NCI-H748 (cell line): ENCODE data around the gene MAGI2.
"Not testable (repeated sequence)": the region's sequence is repeated elsewhere in the genome, so short reads cannot be mapped to it uniquely, and the experiment has no call there.

ENCODE experiments used
- DNase-seq: peaks from one replicate; lab custom pipeline; 2025; ENCODE audit not compliant: unreplicated experiment; lab: John Stamatoyannopoulos, UW

Gene MAGI2

GRCh38 chr7:78329001-78329655 lies 1124.3 kb downstream of the MAGI2 start:
- peak; percentile 26 for DNase-seq

GRCh38 chr7:78327718-78328117 lies 1125.7 kb downstream of the MAGI2 start:
- no peak for DNase-seq

DNA sequence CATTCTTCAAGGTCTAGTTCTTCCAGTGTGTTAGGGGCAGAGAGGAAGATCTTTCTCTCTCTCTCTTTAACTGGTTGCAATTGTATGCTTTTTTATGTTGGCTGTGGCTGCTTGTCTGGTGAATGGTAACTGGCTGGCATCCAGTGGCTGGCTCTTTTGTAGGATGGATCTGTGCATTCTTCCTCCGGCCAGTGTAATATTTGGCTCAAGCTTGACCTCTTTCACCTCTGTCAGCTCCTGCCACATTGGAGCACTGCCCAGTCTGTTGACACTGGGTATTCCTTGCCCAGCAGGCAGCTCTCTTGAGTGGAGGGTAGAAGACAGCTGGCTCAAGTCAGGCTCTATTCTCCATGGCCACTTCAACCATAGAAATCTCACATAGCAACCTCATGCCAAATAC lies 1126.6 kb downstream of the MAGI2 start:
- peak; percentile 22 for DNase-seq

DNA sequence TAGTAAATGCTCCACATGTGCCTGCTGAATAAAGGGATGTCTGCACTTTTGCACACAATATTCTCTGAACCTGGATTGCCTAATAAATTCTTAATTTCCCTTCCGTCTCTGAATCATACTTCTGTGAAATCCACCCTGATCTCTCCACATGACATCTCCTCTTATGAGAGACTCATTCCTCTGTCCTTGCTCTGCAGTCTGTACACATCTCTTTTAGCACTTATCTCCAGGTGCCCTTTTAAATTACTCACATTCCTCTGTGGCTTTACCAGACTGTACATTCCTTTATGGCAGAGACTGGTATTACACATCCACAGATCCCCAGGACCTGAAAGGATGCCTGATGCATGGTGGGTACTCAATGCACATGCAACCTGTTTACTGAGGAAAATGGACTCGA lies 1127.3 kb downstream of the MAGI2 start:
- no peak for DNase-seq

DNA sequence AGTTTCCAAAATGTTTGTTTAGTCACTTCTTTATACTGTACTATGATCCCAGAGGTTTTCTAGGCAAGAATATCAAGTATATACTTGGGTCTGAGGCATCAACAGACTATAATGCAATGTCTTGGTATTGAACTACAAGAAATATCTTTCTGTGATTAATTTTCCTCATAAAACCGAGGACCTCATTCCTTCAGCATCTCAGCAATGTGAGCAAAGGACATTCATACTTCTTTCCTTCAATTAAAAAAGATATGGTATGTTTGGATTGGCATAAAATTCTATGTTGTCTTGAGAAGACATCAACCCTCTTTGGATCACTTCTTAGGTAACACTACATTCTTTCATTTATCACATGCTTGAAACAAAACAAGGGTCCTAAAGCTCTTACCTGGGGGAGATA lies 1130.3 kb downstream of the MAGI2 start:
- DNase-seq, result no peak

- DNase-seq, result not testable (repeated sequence)
These were observed 1131.2 kb downstream of the MAGI2 start for GRCh38 chr7:78322231-78322630.

DNA sequence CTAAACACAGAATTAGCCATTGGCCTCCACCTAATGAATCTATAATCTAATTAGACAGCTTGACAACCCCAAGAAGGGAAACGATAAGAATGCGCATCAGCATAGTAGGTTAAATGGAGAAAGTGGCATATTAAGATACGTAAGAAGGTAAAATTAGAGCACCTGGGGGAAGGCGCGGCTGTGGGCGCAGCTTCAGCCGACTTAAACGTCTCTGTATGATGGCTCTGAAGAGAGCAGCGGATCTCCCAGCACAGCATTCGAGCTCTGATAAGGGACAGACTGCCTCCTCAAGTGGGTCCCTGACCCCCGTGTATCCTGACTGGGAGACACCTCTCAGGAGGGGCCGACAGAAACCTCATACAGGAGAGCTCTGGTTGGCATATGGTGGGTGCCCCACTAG lies 1136.1 kb downstream of the MAGI2 start:
- DNase-seq, result no peak

GRCh38 chr7:78316110-78316509 lies 1137.4 kb downstream of the MAGI2 start:
- no peak for DNase-seq

- no peak for DNase-seq
These were observed 1138.3 kb downstream of the MAGI2 start for GRCh38 chr7:78315119-78315518.

GRCh38 chr7:78311181-78311580 lies 1142.3 kb downstream of the MAGI2 start:
- DNase-seq, result no peak

DNA sequence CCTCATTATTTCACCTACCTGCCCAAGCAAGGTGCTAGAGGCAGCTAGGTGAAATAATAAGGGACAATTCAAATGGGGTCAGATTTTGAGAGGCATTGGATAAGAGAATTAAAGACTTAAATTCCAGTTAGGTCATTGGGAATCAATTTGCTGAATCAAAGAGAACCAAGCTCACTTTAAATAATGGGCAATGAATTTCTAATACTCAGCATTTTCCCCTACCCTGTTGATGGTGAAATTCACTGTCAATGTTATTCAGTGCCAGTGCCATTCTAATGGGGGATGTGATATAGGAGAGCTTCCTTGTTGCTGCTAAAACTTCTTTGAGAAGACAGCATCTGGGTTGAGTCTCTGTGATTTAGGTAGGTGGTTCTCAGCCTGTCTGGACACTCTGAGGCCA lies 1145.6 kb downstream of the MAGI2 start:
- no peak for DNase-seq

- DNase-seq, result no peak
These were observed 1146.8 kb downstream of the MAGI2 start for GRCh38 chr7:78306634-78307033.

DNA sequence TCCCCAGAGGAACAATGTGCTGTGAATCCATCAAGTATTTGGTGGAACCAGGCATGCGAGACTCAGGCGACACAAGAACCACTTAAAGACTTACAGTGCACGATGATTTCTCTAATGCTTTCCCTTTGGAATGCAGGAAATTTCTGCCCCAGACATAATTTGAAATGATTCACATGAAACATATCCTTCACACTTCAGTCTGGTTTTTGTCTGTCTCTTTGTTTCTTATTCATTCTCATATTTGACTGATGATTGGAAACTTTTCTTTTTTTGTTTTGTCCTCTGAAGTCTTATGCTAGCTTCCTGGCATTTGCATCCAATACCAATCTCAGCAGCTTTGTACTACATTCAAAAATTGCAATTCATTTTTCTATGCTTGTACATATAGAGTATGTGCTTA lies 1152.1 kb downstream of the MAGI2 start:
- DNase-seq, result no peak

DNA sequence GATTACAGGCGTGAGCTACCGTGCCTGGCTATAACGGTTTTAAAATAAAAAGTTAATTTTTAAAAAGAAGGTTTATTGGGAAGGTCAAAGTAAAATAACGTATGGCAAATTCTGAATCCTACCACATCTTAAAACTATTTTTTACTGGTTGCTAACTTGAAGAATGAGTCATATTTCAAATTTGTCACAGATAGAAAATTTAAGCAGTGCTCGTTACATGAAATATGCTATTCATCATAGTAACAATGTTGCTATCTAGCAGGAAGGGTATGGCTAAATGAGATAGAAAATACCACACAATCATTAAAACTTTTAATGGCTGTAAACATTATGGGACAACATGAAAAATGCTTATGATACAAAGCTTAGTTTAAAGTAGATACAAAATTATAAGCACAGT lies 1154.4 kb downstream of the MAGI2 start:
- DNase-seq, result no peak

GRCh38 chr7:78296644-78297371 lies 1156.7 kb downstream of the MAGI2 start:
- peak; percentile 83 for DNase-seq

- DNase-seq, result no peak
These were observed 1157.3 kb downstream of the MAGI2 start for GRCh38 chr7:78296046-78296597.

- not testable (repeated sequence) for DNase-seq
These were observed 1164.0 kb downstream of the MAGI2 start for GRCh38 chr7:78289471-78289870.

DNA sequence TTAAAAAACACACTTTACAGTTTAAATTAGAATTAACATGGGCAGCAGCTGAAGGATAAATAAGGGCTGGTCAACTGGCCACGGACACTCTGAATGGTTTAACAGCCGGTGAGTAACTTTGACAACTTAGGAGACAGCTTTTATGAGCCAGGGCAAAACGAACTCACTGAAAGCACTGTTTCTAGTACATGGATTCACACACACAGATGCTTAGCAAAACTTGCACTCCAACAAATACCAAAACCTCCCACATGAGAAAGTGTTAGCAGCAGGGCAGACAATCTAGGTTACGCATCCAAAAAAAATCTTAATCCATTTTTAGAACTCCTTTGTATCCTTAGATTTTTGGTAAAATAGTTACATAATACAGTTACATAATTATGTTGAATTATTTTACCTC lies 1168.5 kb downstream of the MAGI2 start:
- DNase-seq, result no peak

DNA sequence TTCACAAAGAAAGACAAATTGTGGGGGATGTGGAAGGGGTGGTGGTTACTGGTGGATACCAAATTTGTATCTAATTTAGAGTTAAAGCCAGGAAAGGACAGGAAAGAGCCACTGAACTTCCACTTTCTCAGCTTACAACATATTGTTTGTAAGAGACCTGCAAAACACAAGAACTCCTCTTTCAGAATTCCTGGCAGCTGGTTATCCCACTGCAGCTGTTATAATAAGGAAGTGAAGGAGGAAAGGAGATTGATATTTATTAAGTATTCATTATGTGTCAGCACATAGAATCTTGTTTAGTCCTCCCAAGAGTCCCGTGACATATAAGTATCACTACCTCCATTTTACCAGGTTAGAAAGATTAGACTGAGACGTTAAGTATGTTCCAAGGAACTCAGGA lies 1173.2 kb downstream of the MAGI2 start:
- DNase-seq, result no peak

DNA sequence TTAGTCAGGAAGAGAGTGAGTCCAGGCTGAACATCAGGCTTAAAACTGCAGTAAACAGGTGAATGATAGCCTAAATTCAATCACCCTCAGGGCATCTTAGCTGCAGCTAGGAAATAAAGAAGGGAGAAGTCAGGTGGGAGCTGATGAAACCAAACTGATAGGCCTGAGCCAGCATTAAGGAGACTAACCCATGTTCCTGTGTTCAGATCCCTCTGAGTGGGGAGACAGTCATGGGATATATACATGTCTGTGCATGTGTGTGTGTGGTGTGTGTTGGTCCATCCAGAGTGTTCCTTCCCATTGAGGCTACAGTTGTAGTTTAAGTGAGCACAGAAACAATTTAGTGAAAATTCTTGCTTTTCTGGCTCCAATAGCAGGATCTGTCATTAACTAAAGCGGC lies 1174.0 kb downstream of the MAGI2 start:
- DNase-seq, result no peak

DNA sequence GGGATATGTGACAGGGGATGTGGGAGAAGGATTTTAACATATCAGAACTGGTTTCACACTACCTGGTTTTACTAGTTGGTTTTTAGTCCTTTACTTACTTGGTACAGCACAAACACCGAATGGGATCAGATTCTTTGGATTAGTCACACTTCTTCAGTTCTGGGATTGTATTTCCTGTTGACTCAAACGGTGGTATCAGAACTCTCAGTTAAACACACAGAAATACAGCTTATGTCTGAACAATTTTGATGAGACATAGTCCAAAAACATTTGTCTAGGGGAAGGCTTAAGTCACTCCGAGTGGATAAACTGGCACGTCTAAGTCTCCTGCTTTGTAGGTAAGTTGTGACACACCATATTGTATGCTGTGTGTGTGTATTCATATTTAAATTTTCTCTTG lies 1174.4 kb downstream of the MAGI2 start:
- DNase-seq, result no peak

DNA sequence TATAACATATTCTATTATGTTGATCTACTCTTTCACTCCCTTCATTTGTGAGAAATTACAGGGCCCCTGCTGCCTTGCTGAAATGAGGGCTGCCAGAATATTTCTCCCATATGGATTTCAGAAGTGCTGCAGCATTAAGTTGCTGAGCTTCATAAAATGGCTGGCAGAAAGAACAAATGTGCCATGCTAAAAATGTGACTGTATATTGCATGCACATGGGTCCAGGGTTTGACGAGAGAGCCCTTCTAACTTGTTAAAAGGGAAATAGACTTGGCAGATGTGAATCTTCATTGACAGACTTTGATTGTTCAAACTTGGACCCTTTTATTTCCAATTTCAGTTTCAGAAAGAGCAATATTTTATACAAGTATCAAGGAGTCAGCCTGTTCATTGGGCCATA lies 1186.3 kb downstream of the MAGI2 start:
- no peak for DNase-seq

GRCh38 chr7:78265486-78265885 lies 1188.0 kb downstream of the MAGI2 start:
- DNase-seq, result no peak
